Heart right ventricle (tissue), 16 donors: ENCODE results near the gene GPRC5C. TPM values are rescaled to one million over a fixed set of nuclear protein-coding genes. Genes with fewer than 3 reads are reported as not detected.
A peak's percentile ranks its signal among the peaks of the same experiment; 100 is the strongest.

Experiments
- ATAC-seq, 8 donors: fragments of 200-7000 bp; cut with Tn5 transposase; one replicate each; pipeline ENCODE4 v1.9.1; 2020; ENCODE audit warnings: mild to moderate bottlenecking in 8 of 8, moderate library complexity in 8 of 8, moderate number of reproducible peaks in 1 of 8
- DNase-seq, 2 donors: peaks; one replicate each; pipeline ENCODE4 v3.0.0-alpha.2; 2020
- H3K27ac ChIP-seq, 10 donors: fragments of 200-600 bp; sonication (generic) in 2 of 10; one replicate each; pipeline versions ENCODE4 v1.5.0 to v1.8.0; 2020 to 2022; ENCODE audit warnings: mild to moderate bottlenecking in 3 of 10
- H3K27me3 ChIP-seq, 7 donors: fragments of 200-600 bp; one replicate each; pipeline ENCODE4 v1.8.0; 2021 to 2022; ENCODE audit warnings: mild to moderate bottlenecking in 2 of 7
- H3K36me3 ChIP-seq, 9 donors: fragments of 200-600 bp; sonication (generic) in 1 of 9; one replicate each; pipeline versions ENCODE4 v1.5.0 to v1.8.0; 2020 to 2022; ENCODE audit warnings: mild to moderate bottlenecking in 2 of 9
- H3K4me1 ChIP-seq, 9 donors: fragments of 200-600 bp; sonication (generic) in 1 of 9; one replicate each; pipeline versions ENCODE4 v1.5.0 to v1.8.0; 2020 to 2022; ENCODE audit warnings: mild to moderate bottlenecking in 4 of 9
- H3K4me3 ChIP-seq, 10 donors: fragments of 200-600 bp; sonication (generic) in 2 of 10; one replicate each; pipeline versions ENCODE4 v1.5.0 to v1.8.0; 2020 to 2022; ENCODE audit warnings: mild to moderate bottlenecking in 7 of 10, moderate library complexity in 2 of 10
- H3K9me3 ChIP-seq, 11 donors: fragments of 200-600 bp in 10 of 11; sonication (generic) in 2 of 11; one replicate each; pipeline versions ENCODE4 v1.5.0 to v1.8.0; 2013 to 2022; ENCODE audit warnings: mild to moderate bottlenecking in 2 of 11, control low read depth in 1 of 11, moderate library complexity in 1 of 11
- CTCF ChIP-seq, 9 donors: fragments of 200-600 bp; sonication (generic) in 2 of 9; IDR thresholded peaks; one replicate each; pipeline versions ENCODE4 v1.5.0 to v1.8.0; 2021 to 2022; ENCODE audit warnings: antibody characterized with exemption in 9 of 9, mild to moderate bottlenecking in 5 of 9, moderate library complexity in 1 of 9
- WGBS, 2 donors: extraction: QIAGEN DNeasy Blood & Tissue Kit; methylation state at CpG; one replicate each; pipeline ENCODE4 v1.1.7; 2013; ENCODE audit warnings: inconsistent platforms in 1 of 2; 5-methylcytosine and 5-hydroxymethylcytosine counted together
- intact Hi-C, 10 donors: fragments of 100-400 bp; cut with DNase I; formaldehyde crosslinking; loops; one replicate each; pipeline versions ENCODE4 v1.11.1 to v1.14.2; 2022
- polyA plus RNA-seq, 2 donors: library from polyadenylated mRNA; stranded (reverse); fragments of 200-250 nt; gene quantifications; one replicate each; pipeline ENCODE4 v1.2.3, GENCODE V29; 2013
- total RNA-seq, 10 donors: library from RNA; stranded (reverse); fragmentation: NEBNext Ultra II Directional in 3 of 10; extraction: Animal tissue kit (Norgen Biotek cat#: 25700) in 3 of 10; gene quantifications; one replicate each; pipeline versions ENCODE4 v1.2.1 to v1.2.4, GENCODE V29; 2021 to 2023
- donor health status: Arrhythmogenic right ventricular cardiomyopathy.
- donor health status: ischemic (EF 13 %, LVEDD 7.1; RV severe dilation, severe dysfunction).
- donor health status: healthy with polysubstance abuse.
- donor health status: DM: no; HTN: yes; CAD: no.
- donor health status: DM: no; HTN: no; CAD: no.
- donor health status: ischemic (EF 25% LVEDD 6.9; RV normal size, moderate dysfunction).
- donor health status: ischemic (EF 25% LVEDD 5.7; RV mildly dilated, moderate dysfunction).
- donor health status: healthy.
- donor health status: DM: yes; HTN: yes; CAD: no.
- donor health status: Ischemic cardiomyopathy.
- donor health status: ischemic (EF 35%, LVEDD 5.7; RV mildly dilated, moderate dysfunction).
- donor health status: nonischemic (EF 11% LVEDD 7.7; RV severe dilation, severe dysfunction).
- donor health status: DM: yes; HTN: yes; CAD: no.
- donor health status: PGD.
- donor health status: ischemic (EF 29% LVEDD 5.4; RV normal size, mild dysfunction).
- donor health status: nonischemic (EF 23%, LVEDD 6.1; RV moderate dilation, normal function).

Gene GPRC5C
- total and polyA plus RNA-seq, 12 donors = 28.0 to 41.0 (median 32.5) TPM

- Histone ChIP-seq H3K9me3 (no peaks in the 10 kb centered on the region), H3K27me3 (peaks cover 0 to 11% (median 6%) of the 10 kb centered on the region in 7 donors), H3K4me1 (peaks cover 3 to 50% (median 16%) of the 10 kb centered on the region in 9 donors), H3K27ac (peak overlapping the region in 1 of 10 donors; percentile 31), H3K4me3 (no peak overlapping the region), H3K36me3 (no peaks in the 10 kb centered on the region)
- ATAC-seq = no peak
- 79 to 83% methylated on average over 10 of the region's 10 CpGs for WGBS, 2 donors
- TF ChIP-seq CTCF (IDR thresholded peaks at IDR 0.05) = no peak
- DNase-seq = no peak
- intact Hi-C loops = no loop called here
Measured at GRCh38 chr17:74461611-74462010, 29.7 kb downstream of the GPRC5C start.

DNA sequence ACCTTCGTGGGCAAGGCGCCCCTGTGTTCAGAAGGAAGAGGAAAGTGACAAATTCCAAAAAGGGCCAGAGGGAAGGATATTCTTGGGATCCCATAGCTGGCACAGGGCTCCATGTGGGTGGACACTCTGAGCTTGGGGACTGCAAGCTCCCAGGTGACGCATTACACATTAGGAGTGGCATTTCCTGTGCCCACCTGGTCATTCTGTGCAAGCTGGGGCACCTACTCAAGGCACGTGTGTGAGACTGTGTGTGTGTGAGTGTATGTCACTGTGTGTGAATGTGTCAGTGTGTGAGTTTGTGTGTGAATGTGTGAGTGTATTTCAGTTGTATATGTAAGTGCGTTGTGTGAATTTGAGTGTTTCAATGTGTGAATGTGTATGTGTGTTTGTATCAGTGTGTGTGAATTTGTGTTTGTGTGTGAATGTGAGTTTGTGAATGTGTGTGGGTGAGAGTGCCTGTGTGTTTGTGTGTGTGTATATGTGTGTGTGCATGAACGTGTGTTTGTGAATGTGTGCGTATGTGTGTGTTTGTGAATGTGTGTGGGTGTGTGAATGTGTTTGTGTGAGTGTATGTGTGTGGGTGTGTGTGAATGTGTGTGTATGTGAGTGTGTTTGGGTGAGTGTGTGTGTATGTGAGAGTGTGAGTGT is 33.0 kb downstream of the GPRC5C start:
- H3K27me3 ChIP-seq = peaks cover 0 to 35% (median 24%) of the 10 kb centered on the region in 7 donors

GRCh38 chr17:74465378-74466110 is 33.7 kb downstream of the GPRC5C start:
- no peaks in the 10 kb centered on the region for H3K9me3 ChIP-seq
- intact Hi-C loops = no loop called here
- no peak for DNase-seq
- no peak for TF ChIP-seq CTCF (IDR thresholded peaks at IDR 0.05)
- peaks cover 0 to 62% (median 5%) of the 10 kb centered on the region in 9 donors for H3K4me1 ChIP-seq
- peak overlapping the region in 4 of 10 donors; percentile 31 to 91 (median 46) for H3K27ac ChIP-seq
- peaks cover 0 to 36% (median 27%) of the 10 kb centered on the region in 7 donors for H3K27me3 ChIP-seq
- peak overlapping the region in 2 of 10 donors; percentile 55 to 67 for H3K4me3 ChIP-seq
- no peak for ATAC-seq
- H3K36me3 ChIP-seq = peaks cover 0 to under 1% (median 0%) of the 10 kb centered on the region in 9 donors
- WGBS, 2 donors = 84 to 90% methylated on average over 8 of the region's 8 CpGs

More for the DNA sequence above, 33.0 kb downstream of the GPRC5C start:
- Histone ChIP-seq H3K4me3 (no peak overlapping the region), H3K36me3 (no peaks in the 10 kb centered on the region), H3K27ac (peak overlapping the region in 1 of 10 donors; percentile 90), H3K9me3 (no peaks in the 10 kb centered on the region), H3K4me1 (peaks cover 0 to 60% (median 5%) of the 10 kb centered on the region in 9 donors)
- 81 to 86% methylated on average over 7 of the region's 7 CpGs for WGBS, 2 donors
- DNase-seq (no peak), ATAC-seq (no peak)
- intact Hi-C loops = no loop called here
- no peak for TF ChIP-seq CTCF (IDR thresholded peaks at IDR 0.05)

DNA sequence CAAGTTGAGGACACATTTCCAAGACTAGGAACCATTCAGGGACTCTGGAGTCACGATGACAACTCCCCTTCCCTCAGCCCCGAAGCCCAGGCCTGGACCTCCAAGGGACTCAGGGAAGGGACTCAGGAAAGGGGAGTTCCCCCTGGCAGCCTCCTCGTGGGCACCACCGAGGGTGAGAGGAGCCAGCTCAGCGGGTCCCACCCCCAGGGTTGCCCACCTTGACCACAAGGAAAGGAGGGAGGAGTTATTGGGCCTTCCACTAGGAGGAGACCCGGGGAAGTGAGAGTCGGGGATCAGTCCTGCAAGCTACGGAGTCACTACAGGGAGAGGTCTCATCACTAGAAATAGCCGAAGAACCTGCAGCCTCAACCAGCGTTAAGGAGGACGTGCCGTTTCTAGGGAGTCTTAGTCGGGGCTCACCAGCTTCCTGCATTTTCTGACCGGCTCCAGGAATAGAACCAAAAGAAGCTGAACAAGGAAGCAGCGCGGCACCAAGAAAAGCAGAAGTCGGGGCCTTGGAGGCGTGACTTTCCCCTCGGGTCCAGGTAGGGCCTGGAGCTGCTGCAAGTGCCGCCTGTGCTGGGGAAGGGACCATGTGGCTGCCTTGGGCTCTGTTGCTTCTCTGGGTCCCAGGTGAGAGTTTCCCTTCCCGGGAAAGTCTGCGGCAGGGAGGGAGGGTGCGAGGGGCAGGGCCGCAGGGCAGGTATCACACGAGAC is 34.4 kb downstream of the GPRC5C start, which contains the start of gene CD300A:
Gene CD300A (plus strand): TSS at position 524 of the 717 bp plus-strand sequence. CDS start 70 bp downstream, at position 594.
- Histone ChIP-seq H3K4me3 (peak within 1 kb of the TSS in 8 of 10 donors; percentile 3 to 67 (median 42)), H3K27ac (peak within 1 kb of the TSS in 5 of 10 donors; percentile 7 to 91 (median 43)), H3K9me3 (no peaks in the 10 kb centered on the region), H3K4me1 (peaks cover 0 to 62% (median 5%) of the 10 kb centered on the region in 9 donors), H3K27me3 (peaks cover 0 to 40% (median 31%) of the 10 kb centered on the region in 7 donors), H3K36me3 (peaks cover 0 to 3% (median 0%) of the 10 kb centered on the region in 9 donors)
- ATAC-seq (peak; percentile 11 to 52 (median 36)), DNase-seq (peak; percentile 45 to 49)
- TF ChIP-seq CTCF (IDR thresholded peaks at IDR 0.05) = no peak
- WGBS, 2 donors = 10 to 14% methylated on average over 25 of the region's 25 CpGs
- intact Hi-C loops = no loop called here
